Fibroblast of mammary gland (primary cell): ENCODE measurements around the gene BEND7.

Experiments
- DNase-seq: peaks from one replicate; pipeline ENCODE4 v3.0.0-alpha.2; 2010; ENCODE audit warnings: low read depth
- H3K4me3 ChIP-seq: 2 replicates; pipeline ENCODE4 v1.5.1; 2011; ENCODE audit warnings: low read depth, mild to moderate bottlenecking, low read length, moderate library complexity; ENCODE audit not compliant: control insufficient read depth
- CTCF ChIP-seq: conservative IDR thresholded peaks from 2 replicates; pipeline ENCODE4 v1.5.1; 2011; ENCODE audit warnings: low read depth, low read length, inconsistent platforms; ENCODE audit not compliant: control insufficient read depth, insufficient read depth

BEND7 gene

GRCh38 chr10:13449296-13449695, 79.5 kb downstream of the BEND7 start:
- H3K4me3 ChIP-seq: no peak overlapping the region
- peak; percentile 53 for DNase-seq
- TF ChIP-seq CTCF: no peak

- peak; percentile 94 for DNase-seq
- TF ChIP-seq CTCF: no peak
- no peak overlapping the region for H3K4me3 ChIP-seq
These were observed 80.6 kb downstream of the BEND7 start for GRCh38 chr10:13448216-13448615.

- no peak for DNase-seq
- H3K4me3 ChIP-seq: no peak overlapping the region
- no peak for TF ChIP-seq CTCF
These were observed 83.0 kb downstream of the BEND7 start for GRCh38 chr10:13445656-13446400.

GRCh38 chr10:13441476-13441875, 87.3 kb downstream of the BEND7 start:
- TF ChIP-seq CTCF: no peak
- no peak overlapping the region for H3K4me3 ChIP-seq
- peak; percentile 15 for DNase-seq

GRCh38 chr10:13440185-13441061, 88.4 kb downstream of the BEND7 start:
- H3K4me3 ChIP-seq: peak overlapping the region; percentile 19
- TF ChIP-seq CTCF: peak; percentile 72
- peak; percentile 19 for DNase-seq

GRCh38 chr10:13439313-13440184, 89.3 kb downstream of the BEND7 start:
- no peak for DNase-seq
- no peak overlapping the region for H3K4me3 ChIP-seq
- TF ChIP-seq CTCF: no peak
